Measurements from ENCODE around the gene EFHB.

The EFHB gene

GRCh38 chr3:19940643-19941042, 6.6 kb upstream of the EFHB start:
- no peaks in the 10 kb centered on the region for H3K4me1 ChIP-seq
- no peak overlapping the region for H3K27ac ChIP-seq
- no peaks in the 10 kb centered on the region for H3K27me3 ChIP-seq
- H3K4me3 ChIP-seq, result no peak overlapping the region
- no peaks in the 10 kb centered on the region for H3K36me3 ChIP-seq
- intact Hi-C loops (cut with DNase I; ENCODE audit: low total_unique reads), result no loop called here
- DNase-seq, result no peak
- H3K9me3 ChIP-seq, result no peaks in the 10 kb centered on the region
- TF ChIP-seq CTCF (IDR thresholded peaks at IDR 0.05), result no peak

GRCh38 chr3:19938295-19938627, 4.2 kb upstream of the EFHB start:
- no peak for TF ChIP-seq CTCF (IDR thresholded peaks at IDR 0.05)
- no peaks in the 10 kb centered on the region for H3K4me1 ChIP-seq
- no peak overlapping the region for H3K4me3 ChIP-seq
- H3K9me3 ChIP-seq, result no peaks in the 10 kb centered on the region
- intact Hi-C loops (cut with DNase I; ENCODE audit: low total_unique reads), result no loop called here
- no peaks in the 10 kb centered on the region for H3K36me3 ChIP-seq
- no peaks in the 10 kb centered on the region for H3K27me3 ChIP-seq
- no peak overlapping the region for H3K27ac ChIP-seq
- no peak for DNase-seq

- no peak overlapping the region for H3K27ac ChIP-seq
- intact Hi-C loops (cut with DNase I; ENCODE audit: low total_unique reads), result no loop called here
- H3K4me1 ChIP-seq, result no peaks in the 10 kb centered on the region
- no peak for TF ChIP-seq CTCF (IDR thresholded peaks at IDR 0.05)
- no peaks in the 10 kb centered on the region for H3K27me3 ChIP-seq
- H3K9me3 ChIP-seq, result no peaks in the 10 kb centered on the region
- H3K36me3 ChIP-seq, result no peaks in the 10 kb centered on the region
- DNase-seq, result no peak
- no peak overlapping the region for H3K4me3 ChIP-seq
These were observed 3.7 kb upstream of the EFHB start for GRCh38 chr3:19937459-19938294.

- no peaks in the 10 kb centered on the region for H3K9me3 ChIP-seq
- intact Hi-C loops (cut with DNase I; ENCODE audit: low total_unique reads), result no loop called here
- TF ChIP-seq CTCF (IDR thresholded peaks at IDR 0.05), result no peak
- no peak for DNase-seq
- H3K4me1 ChIP-seq, result no peaks in the 10 kb centered on the region
- no peaks in the 10 kb centered on the region for H3K27me3 ChIP-seq
- H3K4me3 ChIP-seq, result no peak overlapping the region
- H3K36me3 ChIP-seq, result no peaks in the 10 kb centered on the region
- no peak overlapping the region for H3K27ac ChIP-seq
These were observed 1.6 kb downstream of the EFHB start for GRCh38 chr3:19932422-19932821.

- no peak overlapping the region for H3K27ac ChIP-seq
- intact Hi-C loops (cut with DNase I; ENCODE audit: low total_unique reads), result no loop called here
- DNase-seq, result no peak
These were observed 2.2 kb downstream of the EFHB start for GRCh38 chr3:19931767-19932188.

More at GRCh38 chr3:19931767-19932188, 2.2 kb downstream of the EFHB start:
- Histone ChIP-seq H3K27me3 (no peaks in the 10 kb centered on the region), H3K36me3 (no peaks in the 10 kb centered on the region), H3K4me3 (no peak overlapping the region), H3K9me3 (no peaks in the 10 kb centered on the region), H3K4me1 (no peaks in the 10 kb centered on the region)
- no peak for TF ChIP-seq CTCF (IDR thresholded peaks at IDR 0.05)

Data from tibial artery (tissue), 4 donors.